HL-60 (cell line): ENCODE data around the gene HDAC7.

Source experiments
- POLR2AphosphoS5 ChIP-seq: IDR thresholded peaks from 2 replicates; pipeline ENCODE4 v1.6.1; 2012; ENCODE audit warnings: low read depth
- TF ChIP-seq, protein P1 (sequence below): IDR thresholded peaks from one replicate; pipeline ENCODE4 v1.5.1; 2011; ENCODE audit warnings: low read length, control low read depth, inconsistent platforms; ENCODE audit not compliant: insufficient read depth
- TF ChIP-seq, protein P2 (sequence below): IDR thresholded peaks from 2 replicates; pipeline ENCODE4 v1.6.1; 2012; ENCODE audit warnings: low read depth; ENCODE audit not compliant: insufficient replicate concordance

DNA sequence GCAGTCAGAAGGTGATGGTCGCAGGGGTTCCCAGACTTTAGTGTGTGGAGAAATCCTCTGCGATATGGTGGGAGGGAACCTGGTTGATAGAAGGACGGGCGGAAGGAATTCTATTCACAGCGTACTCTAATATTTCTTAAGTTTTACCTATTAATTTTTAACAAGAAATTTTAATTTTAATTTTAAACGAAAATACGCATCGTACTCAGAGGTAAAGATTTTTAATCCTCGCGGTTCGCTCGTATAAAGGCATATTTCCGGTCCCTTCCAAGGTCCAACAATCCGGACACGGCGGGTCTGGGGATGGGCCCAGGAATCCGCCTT, 47.0 kb downstream of the HDAC7 start:
- TF ChIP-seq, protein P1, sequence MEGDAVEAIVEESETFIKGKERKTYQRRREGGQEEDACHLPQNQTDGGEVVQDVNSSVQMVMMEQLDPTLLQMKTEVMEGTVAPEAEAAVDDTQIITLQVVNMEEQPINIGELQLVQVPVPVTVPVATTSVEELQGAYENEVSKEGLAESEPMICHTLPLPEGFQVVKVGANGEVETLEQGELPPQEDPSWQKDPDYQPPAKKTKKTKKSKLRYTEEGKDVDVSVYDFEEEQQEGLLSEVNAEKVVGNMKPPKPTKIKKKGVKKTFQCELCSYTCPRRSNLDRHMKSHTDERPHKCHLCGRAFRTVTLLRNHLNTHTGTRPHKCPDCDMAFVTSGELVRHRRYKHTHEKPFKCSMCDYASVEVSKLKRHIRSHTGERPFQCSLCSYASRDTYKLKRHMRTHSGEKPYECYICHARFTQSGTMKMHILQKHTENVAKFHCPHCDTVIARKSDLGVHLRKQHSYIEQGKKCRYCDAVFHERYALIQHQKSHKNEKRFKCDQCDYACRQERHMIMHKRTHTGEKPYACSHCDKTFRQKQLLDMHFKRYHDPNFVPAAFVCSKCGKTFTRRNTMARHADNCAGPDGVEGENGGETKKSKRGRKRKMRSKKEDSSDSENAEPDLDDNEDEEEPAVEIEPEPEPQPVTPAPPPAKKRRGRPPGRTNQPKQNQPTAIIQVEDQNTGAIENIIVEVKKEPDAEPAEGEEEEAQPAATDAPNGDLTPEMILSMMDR = no peak
- TF ChIP-seq, protein P2, sequence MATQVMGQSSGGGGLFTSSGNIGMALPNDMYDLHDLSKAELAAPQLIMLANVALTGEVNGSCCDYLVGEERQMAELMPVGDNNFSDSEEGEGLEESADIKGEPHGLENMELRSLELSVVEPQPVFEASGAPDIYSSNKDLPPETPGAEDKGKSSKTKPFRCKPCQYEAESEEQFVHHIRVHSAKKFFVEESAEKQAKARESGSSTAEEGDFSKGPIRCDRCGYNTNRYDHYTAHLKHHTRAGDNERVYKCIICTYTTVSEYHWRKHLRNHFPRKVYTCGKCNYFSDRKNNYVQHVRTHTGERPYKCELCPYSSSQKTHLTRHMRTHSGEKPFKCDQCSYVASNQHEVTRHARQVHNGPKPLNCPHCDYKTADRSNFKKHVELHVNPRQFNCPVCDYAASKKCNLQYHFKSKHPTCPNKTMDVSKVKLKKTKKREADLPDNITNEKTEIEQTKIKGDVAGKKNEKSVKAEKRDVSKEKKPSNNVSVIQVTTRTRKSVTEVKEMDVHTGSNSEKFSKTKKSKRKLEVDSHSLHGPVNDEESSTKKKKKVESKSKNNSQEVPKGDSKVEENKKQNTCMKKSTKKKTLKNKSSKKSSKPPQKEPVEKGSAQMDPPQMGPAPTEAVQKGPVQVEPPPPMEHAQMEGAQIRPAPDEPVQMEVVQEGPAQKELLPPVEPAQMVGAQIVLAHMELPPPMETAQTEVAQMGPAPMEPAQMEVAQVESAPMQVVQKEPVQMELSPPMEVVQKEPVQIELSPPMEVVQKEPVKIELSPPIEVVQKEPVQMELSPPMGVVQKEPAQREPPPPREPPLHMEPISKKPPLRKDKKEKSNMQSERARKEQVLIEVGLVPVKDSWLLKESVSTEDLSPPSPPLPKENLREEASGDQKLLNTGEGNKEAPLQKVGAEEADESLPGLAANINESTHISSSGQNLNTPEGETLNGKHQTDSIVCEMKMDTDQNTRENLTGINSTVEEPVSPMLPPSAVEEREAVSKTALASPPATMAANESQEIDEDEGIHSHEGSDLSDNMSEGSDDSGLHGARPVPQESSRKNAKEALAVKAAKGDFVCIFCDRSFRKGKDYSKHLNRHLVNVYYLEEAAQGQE = no peak
- TF ChIP-seq POLR2AphosphoS5 = no peak
